Mesenteric fat pad (tissue), 1 donor: ENCODE measurements around the gene GOLGA8A. TPM values are rescaled to one million over a fixed set of nuclear protein-coding genes. Genes with fewer than 3 reads are reported as not detected.
"Not testable (repeated sequence)": the region's sequence is repeated elsewhere in the genome, so short reads cannot be mapped to it uniquely, and the experiment has no call there.

Experiments
- DNase-seq: peaks from one replicate; pipeline ENCODE4 v3.0.0-alpha.2; 2020; ENCODE audit warnings: low spot score
- total RNA-seq: library from RNA; stranded (reverse); fragmentation: NEBNext Ultra II Directional; extraction: Animal tissue kit (Norgen Biotek cat#: 25700); gene quantifications from one replicate; pipeline ENCODE4 v1.2.1, GENCODE V29; 2021
- donor health status: DM: yes; HTN: yes; CAD: no.

Gene GOLGA8A
- total RNA-seq, 1 donor from 2014 or later, result 43.6 TPM

DNA sequence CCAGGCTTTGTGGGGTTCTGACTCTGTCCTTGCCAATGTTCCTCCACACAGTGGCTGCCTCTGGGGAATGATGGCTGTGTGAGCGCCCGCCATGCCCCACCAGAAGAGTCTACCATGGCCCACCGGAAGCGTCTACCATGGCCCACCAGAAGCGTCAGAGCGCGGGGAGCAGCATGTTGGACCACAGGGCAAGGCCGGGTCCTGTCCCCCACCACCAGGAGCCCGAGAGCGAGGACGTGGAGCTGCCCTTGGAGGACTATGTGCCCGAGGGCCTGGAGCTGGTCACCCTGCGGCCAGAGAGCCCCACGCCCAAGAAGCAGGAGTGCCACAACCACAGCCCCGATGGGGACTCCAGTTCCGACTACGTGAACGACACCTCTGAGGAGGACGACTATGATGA, 28.1 kb downstream of the GOLGA8A start:
- peak; percentile 6 for DNase-seq

DNA sequence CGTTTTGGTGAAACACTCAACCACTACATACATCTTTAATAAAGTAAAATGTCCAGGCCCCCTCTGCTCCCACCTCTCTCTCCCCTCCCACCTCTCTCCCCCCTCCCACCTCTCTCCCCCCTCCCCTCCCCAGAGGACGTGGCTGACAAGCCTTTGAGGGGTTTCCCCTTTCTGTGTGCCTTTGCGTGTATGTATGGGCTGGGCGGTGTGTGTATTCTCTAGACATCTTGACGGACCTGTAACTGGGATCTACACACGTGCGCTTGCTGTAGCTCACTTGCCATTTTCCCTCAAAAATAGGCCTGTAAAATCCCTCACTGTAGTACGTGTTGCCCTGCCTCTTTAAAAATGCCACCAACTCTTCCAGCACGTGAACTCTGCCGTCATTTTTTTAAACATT, 28.6 kb downstream of the GOLGA8A start:
- DNase-seq, result not testable (repeated sequence)

DNA sequence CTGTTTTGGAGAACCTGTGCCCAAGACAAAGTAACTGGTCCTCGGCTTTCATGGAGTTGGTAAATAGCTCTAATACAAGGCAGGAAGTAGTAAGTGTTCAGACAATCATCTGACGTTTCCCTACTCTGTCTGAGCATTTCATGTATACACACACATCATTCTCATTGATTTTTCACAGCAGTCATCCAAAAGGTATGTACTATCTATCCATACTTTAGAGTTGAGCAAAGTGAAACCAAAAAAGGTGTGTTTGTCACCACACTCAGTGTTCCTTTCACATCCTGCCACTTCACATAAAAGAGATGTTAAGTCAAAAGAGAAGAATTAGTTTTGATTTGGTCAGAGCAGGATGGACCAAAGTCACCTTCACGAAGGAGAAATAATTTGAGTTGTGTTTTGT, 33.7 kb downstream of the GOLGA8A start:
- not testable (repeated sequence) for DNase-seq

DNA sequence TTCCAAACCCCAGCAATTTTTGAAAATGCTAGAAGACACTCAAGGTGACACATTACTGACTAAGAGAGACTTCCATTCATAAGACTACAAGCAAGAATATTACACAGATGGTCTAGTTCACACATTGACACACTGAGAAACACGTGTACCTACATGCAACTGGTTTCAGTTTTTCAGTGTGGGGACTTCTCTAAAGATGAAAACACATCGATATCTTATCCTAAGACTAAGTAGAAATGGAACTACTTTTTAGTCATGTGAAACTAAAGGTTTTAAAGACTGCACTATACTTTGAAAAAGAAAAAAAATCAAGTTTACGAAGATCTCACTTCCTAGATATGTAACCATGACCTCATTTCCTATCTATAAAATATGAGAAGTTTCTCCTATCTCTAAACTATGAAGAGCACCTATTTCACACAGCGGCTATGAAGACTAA, 34.4 kb downstream of the GOLGA8A start:
- DNase-seq, result not testable (repeated sequence)

DNA sequence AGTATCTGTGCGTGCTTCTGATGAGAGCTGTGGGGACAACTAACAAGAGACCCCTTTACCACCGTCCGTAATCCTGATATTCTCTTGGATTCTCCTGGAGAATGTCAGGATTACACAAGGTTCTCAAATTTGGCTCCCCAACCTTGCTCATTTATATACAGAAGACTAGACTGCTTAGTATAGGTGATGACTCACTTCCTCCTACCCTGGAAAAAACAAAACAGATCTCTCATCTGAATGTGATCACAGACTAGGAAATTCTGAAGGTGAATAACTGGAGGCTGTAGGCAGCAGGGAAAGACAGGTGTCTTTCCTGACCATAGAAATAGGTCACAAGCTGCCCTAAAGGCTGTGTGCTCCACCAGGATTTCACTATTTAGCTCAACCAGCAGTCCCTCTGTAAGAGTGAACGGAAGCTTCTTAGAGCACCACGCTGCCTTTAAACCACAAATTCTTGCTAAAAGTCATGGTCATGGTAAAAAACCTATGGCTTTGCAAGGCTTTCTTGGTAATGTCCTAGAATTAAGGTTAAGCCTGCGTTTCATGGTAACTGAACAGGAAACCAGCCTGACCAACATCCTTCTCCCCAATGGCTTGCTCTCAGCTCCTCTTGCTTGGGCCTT, 39.9 kb downstream of the GOLGA8A start:
- not testable (repeated sequence) for DNase-seq

DNA sequence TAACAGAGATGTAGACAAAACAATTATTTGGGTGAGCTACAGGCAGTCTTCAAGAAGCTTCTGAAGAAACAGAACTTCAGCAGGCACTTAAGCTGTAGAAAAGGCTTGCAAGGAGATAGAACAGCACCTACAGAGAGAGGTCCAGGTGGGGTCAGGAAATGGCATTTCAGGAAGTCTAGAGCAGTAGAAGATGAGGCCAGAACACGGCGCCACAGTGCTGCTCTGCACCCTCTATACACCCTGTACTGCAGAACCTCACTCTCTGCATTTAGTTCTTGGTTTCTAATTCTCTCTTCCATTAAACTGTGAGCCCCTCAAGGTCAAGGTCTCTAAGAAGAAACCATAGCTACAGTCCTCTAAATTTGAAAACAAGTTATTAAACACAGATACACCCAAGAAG, 44.6 kb downstream of the GOLGA8A start:
- not testable (repeated sequence) for DNase-seq

DNA sequence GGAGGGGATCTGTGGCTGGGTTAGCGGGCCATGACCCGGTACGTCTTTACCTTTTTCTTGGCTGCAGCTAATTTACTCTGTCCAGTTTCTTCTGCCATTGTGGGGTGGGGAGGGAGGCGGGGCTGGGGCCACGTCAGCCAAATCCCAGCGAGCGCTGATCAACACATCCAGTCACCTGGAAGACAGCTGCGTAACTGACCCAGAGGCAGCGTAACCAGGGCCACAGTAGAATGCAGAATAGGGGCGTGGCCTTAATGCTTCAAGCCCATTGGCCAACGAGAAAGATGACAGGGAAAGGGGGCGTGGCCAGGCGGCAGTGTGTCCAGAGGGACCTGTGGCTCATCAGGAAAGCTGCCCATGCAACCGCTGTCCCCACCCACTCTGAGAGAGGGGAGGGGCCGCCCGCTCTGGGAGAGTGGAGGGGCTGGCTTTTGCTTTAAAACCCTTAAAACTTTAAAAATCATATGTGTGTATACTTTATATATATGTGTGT, 48.0 kb downstream of the GOLGA8A start:
- not testable (repeated sequence) for DNase-seq

Other genes with a start within 250 kb of the GOLGA8A start
- 48.5 TPM for gene KATNBL1, start 227.7 kb downstream of the GOLGA8A start, total RNA-seq
- 76.6 TPM for gene EMC4, start 212.8 kb downstream of the GOLGA8A start, total RNA-seq
- gene SLC12A6, start 100.0 kb downstream of the GOLGA8A start, total RNA-seq, result 22.8 TPM
- 157 TPM for gene NOP10, start 94.7 kb downstream of the GOLGA8A start, total RNA-seq
- gene NUTM1, start 94.5 kb downstream of the GOLGA8A start, total RNA-seq, result not detected
- 24.1 TPM for gene LPCAT4, start 70.6 kb downstream of the GOLGA8A start, total RNA-seq
- gene GOLGA8B, start 145.8 kb upstream of the GOLGA8A start, total RNA-seq, result 39.8 TPM